ENCODE data around the gene DNAJA2.

GRCh38 chr16:46975908-46976470 is 2.5 kb upstream of the DNAJA2 start:
- no peak for TF ChIP-seq CTCF (IDR thresholded peaks at IDR 0.05)
- no peak for TF ChIP-seq ZNF232 (CRISPR knock-in tag; IDR thresholded peaks at IDR 0.05)
- TF ChIP-seq RORB (CRISPR knock-in tag; IDR thresholded peaks at IDR 0.05), result no peak
- TF ChIP-seq USF2 (CRISPR knock-in tag; IDR thresholded peaks at IDR 0.05), result no peak
- TF ChIP-seq ZBTB43 (CRISPR knock-in tag; IDR thresholded peaks at IDR 0.05), result no peak
- no peak for TF ChIP-seq ZNF416 (CRISPR knock-in tag; IDR thresholded peaks at IDR 0.05)
- TF ChIP-seq RELA (CRISPR knock-in tag; IDR thresholded peaks at IDR 0.05; ENCODE audit: borderline replicate concordance), result no peak
- TF ChIP-seq MLX (CRISPR knock-in tag; IDR thresholded peaks at IDR 0.05), result no peak
- TF ChIP-seq JUN (CRISPR knock-in tag; IDR thresholded peaks at IDR 0.05), result no peak
- TF ChIP-seq CDX4 (CRISPR knock-in tag; IDR thresholded peaks at IDR 0.05; ENCODE audit: borderline replicate concordance), result no peak
- TF ChIP-seq ATF6 (CRISPR knock-in tag; IDR thresholded peaks at IDR 0.05), result no peak
- no peak for TF ChIP-seq ATF2 (CRISPR knock-in tag; IDR thresholded peaks at IDR 0.05; ENCODE audit: borderline replicate concordance, low read depth)

Measured in WTC11 (cell line).